IPS-20b (cell line): Measurements from ENCODE around the gene KDSR.
"Not testable (repeated sequence)": the region's sequence is repeated elsewhere in the genome, so short reads cannot be mapped to it uniquely, and the experiment has no call there.

Experiments
- H3K27ac ChIP-seq: one replicate; pipeline ENCODE4 v1.5.1; 2013; ENCODE audit warnings: low read length
- H3K27me3 ChIP-seq: 2 replicates; pipeline ENCODE4 v1.6.1; 2013; ENCODE audit warnings: mild to moderate bottlenecking, low read length, inconsistent platforms; ENCODE audit not compliant: insufficient read depth
- H3K36me3 ChIP-seq: 2 replicates; pipeline ENCODE4 v1.6.1; 2013; ENCODE audit warnings: low read depth, mild to moderate bottlenecking, inconsistent platforms, low read length, moderate library complexity; ENCODE audit not compliant: insufficient read depth
- H3K4me1 ChIP-seq: 2 replicates; pipeline ENCODE4 v1.6.1; 2013; ENCODE audit warnings: mild to moderate bottlenecking, control low read depth, inconsistent platforms, low read length, moderate library complexity; ENCODE audit not compliant: insufficient read depth
- H3K4me3 ChIP-seq: 2 replicates; pipeline ENCODE4 v1.5.1; 2013; ENCODE audit warnings: mild to moderate bottlenecking, low read length, inconsistent platforms
- H3K9ac ChIP-seq: 2 replicates; pipeline ENCODE4 v1.6.1; 2013; ENCODE audit warnings: low read depth, mild to moderate bottlenecking, inconsistent platforms, low read length, moderate library complexity
- H3K9me3 ChIP-seq: 2 replicates; pipeline ENCODE4 v1.6.1; 2013; ENCODE audit warnings: mild to moderate bottlenecking, low read depth, low read length, inconsistent platforms; ENCODE audit not compliant: insufficient read depth

The KDSR gene

DNA sequence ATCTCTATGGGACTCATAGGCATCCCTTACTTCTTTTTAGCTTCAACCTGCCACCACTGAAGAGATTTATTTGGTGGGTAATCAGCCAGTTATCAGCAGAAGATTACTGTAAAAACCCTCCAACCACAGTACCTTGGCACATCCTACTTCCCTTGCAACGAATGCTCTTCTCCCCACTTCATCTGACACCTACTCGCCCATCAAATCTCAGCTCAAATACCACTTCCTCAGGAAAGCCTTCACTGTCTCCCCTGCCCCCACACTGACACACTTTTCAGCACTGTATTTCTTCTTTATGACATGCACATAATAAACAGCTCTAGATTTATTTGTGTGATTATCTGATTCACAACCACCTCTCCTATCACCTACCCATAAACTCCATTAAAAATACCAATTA lies 3.1 kb downstream of the KDSR start:
- Histone ChIP-seq H3K27ac (no peak overlapping the region), H3K4me1 (peaks cover 3% of the 10 kb centered on the region; the same call in 1 of the 2 replicates), H3K9ac (no peak overlapping the region), H3K4me3 (no peak overlapping the region), H3K9me3 (peaks cover 7% of the 10 kb centered on the region), H3K27me3 (no peaks in the 10 kb centered on the region; the same call in 1 of the 2 replicates), H3K36me3 (peaks cover 31% of the 10 kb centered on the region)

DNA sequence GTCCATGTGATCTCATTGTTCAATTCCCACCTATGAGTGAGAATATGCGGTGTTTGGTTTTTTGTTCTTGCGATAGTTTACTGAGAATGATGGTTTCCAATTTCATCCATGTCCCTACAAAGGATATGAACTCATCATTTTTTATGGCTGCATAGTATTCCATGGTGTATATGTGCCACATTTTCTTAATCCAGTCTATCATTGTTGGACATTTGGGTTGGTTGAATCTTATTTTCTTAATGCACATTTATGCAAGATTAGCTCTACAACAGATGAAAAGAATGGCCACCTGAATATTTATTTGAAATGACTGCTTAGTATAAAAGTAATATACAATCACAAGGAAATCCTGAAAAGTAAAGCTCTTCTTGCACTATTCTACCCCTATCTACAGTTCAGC lies 3.6 kb downstream of the KDSR start:
- not testable (repeated sequence) for H3K9ac ChIP-seq, H3K4me1 ChIP-seq, H3K27me3 ChIP-seq, H3K4me3 ChIP-seq, H3K27ac ChIP-seq, H3K9me3 ChIP-seq
- H3K36me3 ChIP-seq: peaks cover 31% of the 10 kb centered on the region

- Histone ChIP-seq H3K4me3 (no peak overlapping the region), H3K9ac (no peak overlapping the region), H3K4me1 (no peaks in the 10 kb centered on the region), H3K27ac (no peak overlapping the region), H3K36me3 (peaks cover 66% of the 10 kb centered on the region), H3K27me3 (no peaks in the 10 kb centered on the region), H3K9me3 (no peaks in the 10 kb centered on the region)
Measured at GRCh38 chr18:63356272-63356896, 10.6 kb downstream of the KDSR start.

- peaks cover 84% of the 10 kb centered on the region for H3K36me3 ChIP-seq
Measured at GRCh38 chr18:63350230-63350629, 16.8 kb downstream of the KDSR start.

GRCh38 chr18:63348508-63349136 lies 18.4 kb downstream of the KDSR start:
- no peak overlapping the region for H3K9ac ChIP-seq

More at GRCh38 chr18:63350230-63350629, 16.8 kb downstream of the KDSR start:
- no peak overlapping the region for H3K9ac ChIP-seq
- no peak overlapping the region for H3K27ac ChIP-seq
- no peak overlapping the region for H3K4me3 ChIP-seq
- H3K27me3 ChIP-seq: no peaks in the 10 kb centered on the region
- no peaks in the 10 kb centered on the region for H3K9me3 ChIP-seq
- H3K4me1 ChIP-seq: no peaks in the 10 kb centered on the region

GRCh38 chr18:63346480-63347183 lies 20.4 kb downstream of the KDSR start:
- Histone ChIP-seq H3K4me1 (no peaks in the 10 kb centered on the region), H3K9me3 (no peaks in the 10 kb centered on the region), H3K27ac (no peak overlapping the region), H3K36me3 (peaks cover 85% of the 10 kb centered on the region), H3K9ac (no peak overlapping the region), H3K27me3 (no peaks in the 10 kb centered on the region), H3K4me3 (no peak overlapping the region)

More at GRCh38 chr18:63348508-63349136, 18.4 kb downstream of the KDSR start:
- Histone ChIP-seq H3K4me1 (no peaks in the 10 kb centered on the region), H3K4me3 (no peak overlapping the region), H3K9me3 (no peaks in the 10 kb centered on the region), H3K27ac (no peak overlapping the region), H3K27me3 (no peaks in the 10 kb centered on the region), H3K36me3 (peaks cover 84% of the 10 kb centered on the region)

- H3K9ac ChIP-seq: no peak overlapping the region
- H3K36me3 ChIP-seq: peaks cover 81% of the 10 kb centered on the region
- H3K27ac ChIP-seq: no peak overlapping the region
- H3K27me3 ChIP-seq: no peaks in the 10 kb centered on the region
- H3K9me3 ChIP-seq: no peaks in the 10 kb centered on the region
- no peaks in the 10 kb centered on the region; the same call in 1 of the 2 replicates for H3K4me1 ChIP-seq
- H3K4me3 ChIP-seq: no peak overlapping the region
Measured at GRCh38 chr18:63346031-63346430, 21.0 kb downstream of the KDSR start.

- H3K9ac ChIP-seq: no peak overlapping the region
- H3K4me3 ChIP-seq: no peak overlapping the region
- H3K9me3 ChIP-seq: no peaks in the 10 kb centered on the region
- peaks cover 10% of the 10 kb centered on the region; the same call in 1 of the 2 replicates for H3K4me1 ChIP-seq
- peaks cover 79% of the 10 kb centered on the region for H3K36me3 ChIP-seq
- H3K27me3 ChIP-seq: no peaks in the 10 kb centered on the region
- no peak overlapping the region for H3K27ac ChIP-seq
Measured at GRCh38 chr18:63344918-63345317, 22.1 kb downstream of the KDSR start.

DNA sequence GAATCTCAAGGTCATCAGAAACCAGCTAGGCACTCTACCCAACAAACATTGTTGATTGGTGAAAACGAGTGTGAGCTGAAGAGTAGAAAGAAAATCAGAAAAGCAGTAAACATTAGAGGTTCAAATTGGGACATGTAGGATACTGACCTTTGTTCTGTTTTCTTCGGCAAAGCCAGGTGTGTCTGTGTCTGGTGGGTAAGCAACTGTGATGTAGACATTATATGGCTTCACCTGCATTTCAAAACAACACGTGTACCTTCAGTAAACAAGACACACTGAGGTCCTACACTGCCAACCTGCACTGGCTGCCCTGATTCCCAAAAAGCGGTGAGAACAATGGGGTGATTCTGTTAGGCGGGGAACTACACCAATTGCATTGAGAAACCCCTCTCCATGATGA lies 22.7 kb downstream of the KDSR start:
- Histone ChIP-seq H3K36me3 (peaks cover 77% of the 10 kb centered on the region), H3K27ac (no peak overlapping the region), H3K4me1 (peaks cover 14% of the 10 kb centered on the region; the same call in 1 of the 2 replicates), H3K4me3 (no peak overlapping the region), H3K9me3 (no peaks in the 10 kb centered on the region), H3K9ac (no peak overlapping the region), H3K27me3 (no peaks in the 10 kb centered on the region)

GRCh38 chr18:63342206-63342605 lies 24.8 kb downstream of the KDSR start:
- H3K27me3 ChIP-seq: no peaks in the 10 kb centered on the region
- H3K4me1 ChIP-seq: peaks cover 14% of the 10 kb centered on the region; the same call in 1 of the 2 replicates
- H3K36me3 ChIP-seq: peaks cover 78% of the 10 kb centered on the region
- H3K4me3 ChIP-seq: no peak overlapping the region
- no peak overlapping the region for H3K27ac ChIP-seq
- H3K9me3 ChIP-seq: no peaks in the 10 kb centered on the region
- H3K9ac ChIP-seq: no peak overlapping the region

DNA sequence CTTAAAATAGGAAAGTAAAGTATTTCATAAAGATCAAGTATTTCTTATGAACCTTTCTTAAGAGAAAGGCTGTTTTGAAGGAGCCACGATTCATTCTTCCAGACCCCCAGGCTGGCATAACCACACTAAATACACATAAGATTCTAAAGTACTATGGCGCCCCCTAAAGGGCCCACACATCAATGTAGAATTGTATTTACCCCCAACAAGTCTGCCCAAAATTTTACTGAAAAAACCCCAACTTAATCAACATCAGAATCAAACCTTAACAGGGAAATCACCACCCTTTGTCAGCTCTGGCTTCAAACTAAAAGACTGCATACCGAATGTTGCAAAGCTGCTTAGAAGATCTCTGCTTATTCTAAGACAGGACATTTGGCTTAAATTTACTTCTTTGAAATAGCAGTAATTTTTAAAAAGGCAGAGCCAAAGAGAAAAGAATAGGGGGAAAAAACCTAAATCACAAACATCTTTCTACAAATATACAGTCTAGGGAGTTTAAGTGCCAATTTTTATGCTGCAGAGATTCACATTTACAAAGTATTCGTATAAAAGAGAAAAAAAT lies 27.0 kb downstream of the KDSR start:
- Histone ChIP-seq H3K9me3 (no peaks in the 10 kb centered on the region), H3K9ac (peak overlapping the region; percentile 35; the same call in 1 of the 2 replicates), H3K4me1 (peaks cover 14% of the 10 kb centered on the region; the same call in 1 of the 2 replicates), H3K27me3 (no peaks in the 10 kb centered on the region), H3K4me3 (peak overlapping the region; percentile 45), H3K36me3 (peaks cover 75% of the 10 kb centered on the region), H3K27ac (peak overlapping the region; percentile 20)
